Measurements from ENCODE around the gene FBH1.
A peak's percentile ranks its signal among the peaks of the same experiment; 100 is the strongest.
"Not testable (repeated sequence)": the region's sequence is repeated elsewhere in the genome, so short reads cannot be mapped to it uniquely, and the experiment has no call there.

Gene FBH1

GRCh38 chr10:5960070-5960972, 70.3 kb downstream of the FBH1 start:
- DNase-seq = peak in 1 of 3 donors; percentile 30
- ChIA-PET CTCF (no interaction called here), POLR2A (no interaction called here)

GRCh38 chr10:5960973-5961275, 70.9 kb downstream of the FBH1 start:
- peaks cover 8 to 58% (median 18%) of the 10 kb centered on the region in 4 experiments for H3K36me3 ChIP-seq (ENCODE audit: control insufficient read depth in 4 of 4, insufficient read depth in 4 of 4, low read length in 3 of 4)
- H3K27me3 ChIP-seq (replicated peaks in 2 of 5; ENCODE audit: control insufficient read depth in 4 of 5, insufficient read depth in 5 of 5, low read length in 4 of 5); H3K4me3 ChIP-seq (ENCODE audit: control insufficient read depth in 1 of 7, extremely low read depth in 1 of 7, insufficient read depth in 4 of 7, low read depth in 2 of 7, low read length in 6 of 7); H3K4me1 ChIP-seq (ENCODE audit: control extremely low read depth in 1 of 4, control insufficient read depth in 4 of 4, insufficient read depth in 4 of 4, low read length in 3 of 4); DNase-seq; H3K27ac ChIP-seq (ENCODE audit: insufficient read depth in 1 of 2, low read depth in 1 of 2, low read length in 2 of 2, poor library complexity in 1 of 2, severe bottlenecking in 2 of 2); H3K9me3 ChIP-seq (ENCODE audit: control extremely low read depth in 1 of 5, control insufficient read depth in 4 of 5, insufficient read depth in 2 of 5, low read depth in 1 of 5, low read length in 4 of 5); CTCF ChIA-PET; POLR2A ChIA-PET: not testable (repeated sequence)
- 100% methylated on average over 3 of the region's 10 CpGs for WGBS (ENCODE audit: insufficient coverage)

More at GRCh38 chr10:5960070-5960972, 70.3 kb downstream of the FBH1 start:
- H3K27me3 ChIP-seq (replicated peaks in 2 of 5; ENCODE audit: control insufficient read depth in 4 of 5, insufficient read depth in 5 of 5, low read length in 4 of 5) = no peaks in the 10 kb centered on the region
- peaks cover 9 to 53% (median 19%) of the 10 kb centered on the region in 4 experiments for H3K36me3 ChIP-seq (ENCODE audit: control insufficient read depth in 4 of 4, insufficient read depth in 4 of 4, low read length in 3 of 4)
- no peaks in the 10 kb centered on the region for H3K9me3 ChIP-seq (ENCODE audit: control extremely low read depth in 1 of 5, control insufficient read depth in 4 of 5, insufficient read depth in 2 of 5, low read depth in 1 of 5, low read length in 4 of 5)
- no peak overlapping the region for H3K4me3 ChIP-seq (ENCODE audit: control insufficient read depth in 1 of 7, extremely low read depth in 1 of 7, insufficient read depth in 4 of 7, low read depth in 2 of 7, low read length in 6 of 7)
- H3K4me1 ChIP-seq (ENCODE audit: control extremely low read depth in 1 of 4, control insufficient read depth in 4 of 4, insufficient read depth in 4 of 4, low read length in 3 of 4) = no peaks in the 10 kb centered on the region
- no peak overlapping the region for H3K27ac ChIP-seq (ENCODE audit: insufficient read depth in 1 of 2, low read depth in 1 of 2, low read length in 2 of 2, poor library complexity in 1 of 2, severe bottlenecking in 2 of 2)
- 96% methylated on average over 18 of the region's 18 CpGs for WGBS (ENCODE audit: insufficient coverage)

- Histone ChIP-seq H3K27me3 (replicated peaks in 2 of 5; ENCODE audit: control insufficient read depth in 4 of 5, insufficient read depth in 5 of 5, low read length in 4 of 5) (no peaks in the 10 kb centered on the region), H3K4me3 (ENCODE audit: control insufficient read depth in 1 of 7, extremely low read depth in 1 of 7, insufficient read depth in 4 of 7, low read depth in 2 of 7, low read length in 6 of 7) (no peak overlapping the region), H3K36me3 (ENCODE audit: control insufficient read depth in 4 of 4, insufficient read depth in 4 of 4, low read length in 3 of 4) (peaks cover 10 to 62% (median 18%) of the 10 kb centered on the region in 4 experiments), H3K4me1 (ENCODE audit: control extremely low read depth in 1 of 4, control insufficient read depth in 4 of 4, insufficient read depth in 4 of 4, low read length in 3 of 4) (no peaks in the 10 kb centered on the region), H3K27ac (ENCODE audit: insufficient read depth in 1 of 2, low read depth in 1 of 2, low read length in 2 of 2, poor library complexity in 1 of 2, severe bottlenecking in 2 of 2) (no peak overlapping the region), H3K9me3 (ENCODE audit: control extremely low read depth in 1 of 5, control insufficient read depth in 4 of 5, insufficient read depth in 2 of 5, low read depth in 1 of 5, low read length in 4 of 5) (no peaks in the 10 kb centered on the region)
- 97% methylated on average over 22 of the region's 29 CpGs for WGBS (ENCODE audit: insufficient coverage)
- ChIA-PET CTCF (interaction anchor here (1.9 kb wide), 1 partner anchor 10 kb away, joined by 5 read pairs; no protein-coding TSS in a partner anchor), POLR2A (no interaction called here)
- DNase-seq = no peak
Measured at GRCh38 chr10:5961405-5962100, 71.5 kb downstream of the FBH1 start.

GRCh38 chr10:5962358-5962940, 72.4 kb downstream of the FBH1 start:
- CTCF ChIA-PET = interaction anchor here (1.6 to 1.9 kb wide), 2 partner anchors 9 to 12 kb away, joined by 3 to 5 read pairs; no protein-coding TSS in a partner anchor
- H3K4me1 ChIP-seq (ENCODE audit: control extremely low read depth in 1 of 4, control insufficient read depth in 4 of 4, insufficient read depth in 4 of 4, low read length in 3 of 4); H3K9me3 ChIP-seq (ENCODE audit: control extremely low read depth in 1 of 5, control insufficient read depth in 4 of 5, insufficient read depth in 2 of 5, low read depth in 1 of 5, low read length in 4 of 5); H3K27me3 ChIP-seq (replicated peaks in 2 of 5; ENCODE audit: control insufficient read depth in 4 of 5, insufficient read depth in 5 of 5, low read length in 4 of 5); H3K4me3 ChIP-seq (ENCODE audit: control insufficient read depth in 1 of 7, extremely low read depth in 1 of 7, insufficient read depth in 4 of 7, low read depth in 2 of 7, low read length in 6 of 7); DNase-seq; H3K27ac ChIP-seq (ENCODE audit: insufficient read depth in 1 of 2, low read depth in 1 of 2, low read length in 2 of 2, poor library complexity in 1 of 2, severe bottlenecking in 2 of 2); POLR2A ChIA-PET: not testable (repeated sequence)
- H3K36me3 ChIP-seq (ENCODE audit: control insufficient read depth in 4 of 4, insufficient read depth in 4 of 4, low read length in 3 of 4) = peaks cover 10 to 62% (median 18%) of the 10 kb centered on the region in 4 experiments
- 98% methylated on average over 8 of the region's 10 CpGs for WGBS (ENCODE audit: insufficient coverage)

- H3K27ac ChIP-seq (ENCODE audit: insufficient read depth in 1 of 2, low read depth in 1 of 2, low read length in 2 of 2, poor library complexity in 1 of 2, severe bottlenecking in 2 of 2) = no peak overlapping the region
- ChIA-PET POLR2A (no interaction called here), CTCF (interaction anchor here (1.6 to 1.9 kb wide), 2 partner anchors 9 to 12 kb away, joined by 3 to 5 read pairs; no protein-coding TSS in a partner anchor)
- no peaks in the 10 kb centered on the region for H3K9me3 ChIP-seq (ENCODE audit: control extremely low read depth in 1 of 5, control insufficient read depth in 4 of 5, insufficient read depth in 2 of 5, low read depth in 1 of 5, low read length in 4 of 5)
- H3K4me3 ChIP-seq (ENCODE audit: control insufficient read depth in 1 of 7, extremely low read depth in 1 of 7, insufficient read depth in 4 of 7, low read depth in 2 of 7, low read length in 6 of 7) = no peak overlapping the region
- whole genome bisulfite sequencing (ENCODE audit: insufficient coverage) = 100% methylated on average over 5 of the region's 7 CpGs
- H3K36me3 ChIP-seq (ENCODE audit: control insufficient read depth in 4 of 4, insufficient read depth in 4 of 4, low read length in 3 of 4) = peaks cover 10 to 62% (median 18%) of the 10 kb centered on the region in 4 experiments
- H3K27me3 ChIP-seq (replicated peaks in 2 of 5; ENCODE audit: control insufficient read depth in 4 of 5, insufficient read depth in 5 of 5, low read length in 4 of 5) = no peaks in the 10 kb centered on the region
- H3K4me1 ChIP-seq (ENCODE audit: control extremely low read depth in 1 of 4, control insufficient read depth in 4 of 4, insufficient read depth in 4 of 4, low read length in 3 of 4) = no peaks in the 10 kb centered on the region
- no peak for DNase-seq
Measured at GRCh38 chr10:5963071-5963470, 73.0 kb downstream of the FBH1 start.

GRCh38 chr10:5963591-5963990, 73.5 kb downstream of the FBH1 start:
- peaks cover 13 to 65% (median 21%) of the 10 kb centered on the region in 4 experiments for H3K36me3 ChIP-seq (ENCODE audit: control insufficient read depth in 4 of 4, insufficient read depth in 4 of 4, low read length in 3 of 4)
- no peaks in the 10 kb centered on the region for H3K9me3 ChIP-seq (ENCODE audit: control extremely low read depth in 1 of 5, control insufficient read depth in 4 of 5, insufficient read depth in 2 of 5, low read depth in 1 of 5, low read length in 4 of 5)
- ChIA-PET POLR2A (no interaction called here), CTCF (interaction anchor here (1.6 kb wide), 1 partner anchor 11 kb away, joined by 3 read pairs; no protein-coding TSS in a partner anchor)
- H3K4me3 ChIP-seq (ENCODE audit: control insufficient read depth in 1 of 7, extremely low read depth in 1 of 7, insufficient read depth in 4 of 7, low read depth in 2 of 7, low read length in 6 of 7) = no peak overlapping the region
- H3K27ac ChIP-seq (ENCODE audit: insufficient read depth in 1 of 2, low read depth in 1 of 2, low read length in 2 of 2, poor library complexity in 1 of 2, severe bottlenecking in 2 of 2) = no peak overlapping the region
- no peaks in the 10 kb centered on the region for H3K27me3 ChIP-seq (replicated peaks in 2 of 5; ENCODE audit: control insufficient read depth in 4 of 5, insufficient read depth in 5 of 5, low read length in 4 of 5)
- no peak for DNase-seq
- no peaks in the 10 kb centered on the region for H3K4me1 ChIP-seq (ENCODE audit: control extremely low read depth in 1 of 4, control insufficient read depth in 4 of 4, insufficient read depth in 4 of 4, low read length in 3 of 4)
- WGBS (ENCODE audit: insufficient coverage) = 94% methylated on average over 10 of the region's 10 CpGs
